ENCODE results near the gene FLT1.

FLT1 gene

GRCh38 chr13:28466151-28466550 is 28.8 kb downstream of the FLT1 start:
- DNase-seq = no peak
- H3K9me3 ChIP-seq (ENCODE audit: control insufficient read depth, low read length) = no peaks in the 10 kb centered on the region
- H3K27me3 ChIP-seq (replicated peaks; ENCODE audit: control insufficient read depth, insufficient read depth, low read length, poor library complexity, severe bottlenecking) = no peaks in the 10 kb centered on the region
- no peak overlapping the region for H3K4me3 ChIP-seq (ENCODE audit: insufficient read depth, low read depth, low read length, poor library complexity, severe bottlenecking)
- H3K36me3 ChIP-seq (ENCODE audit: control insufficient read depth, insufficient read depth, low read length) = no peaks in the 10 kb centered on the region
- H3K4me1 ChIP-seq (ENCODE audit: control insufficient read depth, insufficient read depth, low read length, poor library complexity, severe bottlenecking) = no peaks in the 10 kb centered on the region
- H3K27ac ChIP-seq (ENCODE audit: insufficient read depth, low read length, poor library complexity, severe bottlenecking) = no peak overlapping the region

GRCh38 chr13:28464861-28465460 is 30.0 kb downstream of the FLT1 start:
- DNase-seq = no peak
- no peak overlapping the region for H3K27ac ChIP-seq (ENCODE audit: insufficient read depth, low read length, poor library complexity, severe bottlenecking)
- H3K4me1 ChIP-seq (ENCODE audit: control insufficient read depth, insufficient read depth, low read length, poor library complexity, severe bottlenecking) = no peaks in the 10 kb centered on the region
- H3K27me3 ChIP-seq (replicated peaks; ENCODE audit: control insufficient read depth, insufficient read depth, low read length, poor library complexity, severe bottlenecking) = no peaks in the 10 kb centered on the region
- H3K4me3 ChIP-seq (ENCODE audit: insufficient read depth, low read depth, low read length, poor library complexity, severe bottlenecking) = no peak overlapping the region
- no peaks in the 10 kb centered on the region for H3K9me3 ChIP-seq (ENCODE audit: control insufficient read depth, low read length)
- no peaks in the 10 kb centered on the region for H3K36me3 ChIP-seq (ENCODE audit: control insufficient read depth, insufficient read depth, low read length)

- Histone ChIP-seq H3K9me3 (ENCODE audit: control insufficient read depth, low read length) (no peaks in the 10 kb centered on the region), H3K27ac (ENCODE audit: insufficient read depth, low read length, poor library complexity, severe bottlenecking) (no peak overlapping the region), H3K27me3 (replicated peaks; ENCODE audit: control insufficient read depth, insufficient read depth, low read length, poor library complexity, severe bottlenecking) (no peaks in the 10 kb centered on the region), H3K36me3 (ENCODE audit: control insufficient read depth, insufficient read depth, low read length) (no peaks in the 10 kb centered on the region), H3K4me1 (ENCODE audit: control insufficient read depth, insufficient read depth, low read length, poor library complexity, severe bottlenecking) (no peaks in the 10 kb centered on the region), H3K4me3 (ENCODE audit: insufficient read depth, low read depth, low read length, poor library complexity, severe bottlenecking) (no peak overlapping the region)
- DNase-seq = no peak
Measured at GRCh38 chr13:28463481-28463880, 31.4 kb downstream of the FLT1 start.

GRCh38 chr13:28459911-28460310 is 35.0 kb downstream of the FLT1 start:
- Histone ChIP-seq H3K36me3 (ENCODE audit: control insufficient read depth, insufficient read depth, low read length) (no peaks in the 10 kb centered on the region), H3K4me1 (ENCODE audit: control insufficient read depth, insufficient read depth, low read length, poor library complexity, severe bottlenecking) (no peaks in the 10 kb centered on the region), H3K9me3 (ENCODE audit: control insufficient read depth, low read length) (no peaks in the 10 kb centered on the region), H3K27ac (ENCODE audit: insufficient read depth, low read length, poor library complexity, severe bottlenecking) (no peak overlapping the region), H3K27me3 (replicated peaks; ENCODE audit: control insufficient read depth, insufficient read depth, low read length, poor library complexity, severe bottlenecking) (no peaks in the 10 kb centered on the region), H3K4me3 (ENCODE audit: insufficient read depth, low read depth, low read length, poor library complexity, severe bottlenecking) (no peak overlapping the region)
- no peak for DNase-seq

GRCh38 chr13:28458608-28459007 is 36.3 kb downstream of the FLT1 start:
- Histone ChIP-seq H3K4me3 (ENCODE audit: insufficient read depth, low read depth, low read length, poor library complexity, severe bottlenecking) (no peak overlapping the region), H3K36me3 (ENCODE audit: control insufficient read depth, insufficient read depth, low read length) (no peaks in the 10 kb centered on the region), H3K27me3 (replicated peaks; ENCODE audit: control insufficient read depth, insufficient read depth, low read length, poor library complexity, severe bottlenecking) (no peaks in the 10 kb centered on the region), H3K9me3 (ENCODE audit: control insufficient read depth, low read length) (no peaks in the 10 kb centered on the region), H3K4me1 (ENCODE audit: control insufficient read depth, insufficient read depth, low read length, poor library complexity, severe bottlenecking) (no peaks in the 10 kb centered on the region), H3K27ac (ENCODE audit: insufficient read depth, low read length, poor library complexity, severe bottlenecking) (no peak overlapping the region)
- no peak for DNase-seq

GRCh38 chr13:28458051-28458450 is 36.9 kb downstream of the FLT1 start:
- H3K36me3 ChIP-seq (ENCODE audit: control insufficient read depth, insufficient read depth, low read length) = no peaks in the 10 kb centered on the region
- H3K27ac ChIP-seq (ENCODE audit: insufficient read depth, low read length, poor library complexity, severe bottlenecking) = no peak overlapping the region
- no peaks in the 10 kb centered on the region for H3K27me3 ChIP-seq (replicated peaks; ENCODE audit: control insufficient read depth, insufficient read depth, low read length, poor library complexity, severe bottlenecking)
- no peak for DNase-seq
- H3K9me3 ChIP-seq (ENCODE audit: control insufficient read depth, low read length) = no peaks in the 10 kb centered on the region
- no peak overlapping the region for H3K4me3 ChIP-seq (ENCODE audit: insufficient read depth, low read depth, low read length, poor library complexity, severe bottlenecking)
- H3K4me1 ChIP-seq (ENCODE audit: control insufficient read depth, insufficient read depth, low read length, poor library complexity, severe bottlenecking) = no peaks in the 10 kb centered on the region

- Histone ChIP-seq H3K27ac (ENCODE audit: insufficient read depth, low read length, poor library complexity, severe bottlenecking) (no peak overlapping the region), H3K36me3 (ENCODE audit: control insufficient read depth, insufficient read depth, low read length) (no peaks in the 10 kb centered on the region), H3K9me3 (ENCODE audit: control insufficient read depth, low read length) (no peaks in the 10 kb centered on the region), H3K27me3 (replicated peaks; ENCODE audit: control insufficient read depth, insufficient read depth, low read length, poor library complexity, severe bottlenecking) (no peaks in the 10 kb centered on the region), H3K4me3 (ENCODE audit: insufficient read depth, low read depth, low read length, poor library complexity, severe bottlenecking) (no peak overlapping the region), H3K4me1 (ENCODE audit: control insufficient read depth, insufficient read depth, low read length, poor library complexity, severe bottlenecking) (no peaks in the 10 kb centered on the region)
- DNase-seq = no peak
Measured at GRCh38 chr13:28457521-28457920, 37.4 kb downstream of the FLT1 start.

- H3K9me3 ChIP-seq (ENCODE audit: control insufficient read depth, low read length) = no peaks in the 10 kb centered on the region
- no peak overlapping the region for H3K27ac ChIP-seq (ENCODE audit: insufficient read depth, low read length, poor library complexity, severe bottlenecking)
- H3K4me1 ChIP-seq (ENCODE audit: control insufficient read depth, insufficient read depth, low read length, poor library complexity, severe bottlenecking) = no peaks in the 10 kb centered on the region
- H3K27me3 ChIP-seq (replicated peaks; ENCODE audit: control insufficient read depth, insufficient read depth, low read length, poor library complexity, severe bottlenecking) = no peaks in the 10 kb centered on the region
- DNase-seq = no peak
- H3K36me3 ChIP-seq (ENCODE audit: control insufficient read depth, insufficient read depth, low read length) = no peaks in the 10 kb centered on the region
- H3K4me3 ChIP-seq (ENCODE audit: insufficient read depth, low read depth, low read length, poor library complexity, severe bottlenecking) = no peak overlapping the region
Measured at GRCh38 chr13:28455580-28456194, 39.2 kb downstream of the FLT1 start.

- no peaks in the 10 kb centered on the region for H3K9me3 ChIP-seq (ENCODE audit: control insufficient read depth, low read length)
- DNase-seq = no peak
- H3K4me1 ChIP-seq (ENCODE audit: control insufficient read depth, insufficient read depth, low read length, poor library complexity, severe bottlenecking) = no peaks in the 10 kb centered on the region
- no peak overlapping the region for H3K4me3 ChIP-seq (ENCODE audit: insufficient read depth, low read depth, low read length, poor library complexity, severe bottlenecking)
- H3K27ac ChIP-seq (ENCODE audit: insufficient read depth, low read length, poor library complexity, severe bottlenecking) = no peak overlapping the region
- no peaks in the 10 kb centered on the region for H3K36me3 ChIP-seq (ENCODE audit: control insufficient read depth, insufficient read depth, low read length)
- H3K27me3 ChIP-seq (replicated peaks; ENCODE audit: control insufficient read depth, insufficient read depth, low read length, poor library complexity, severe bottlenecking) = no peaks in the 10 kb centered on the region
Measured at GRCh38 chr13:28452755-28453154, 42.2 kb downstream of the FLT1 start.

- DNase-seq = no peak
Measured at GRCh38 chr13:28451482-28452217, 43.3 kb downstream of the FLT1 start.

More at GRCh38 chr13:28451482-28452217, 43.3 kb downstream of the FLT1 start:
- Histone ChIP-seq H3K4me1 (ENCODE audit: control insufficient read depth, insufficient read depth, low read length, poor library complexity, severe bottlenecking) (no peaks in the 10 kb centered on the region), H3K27ac (ENCODE audit: insufficient read depth, low read length, poor library complexity, severe bottlenecking) (no peak overlapping the region), H3K27me3 (replicated peaks; ENCODE audit: control insufficient read depth, insufficient read depth, low read length, poor library complexity, severe bottlenecking) (no peaks in the 10 kb centered on the region), H3K4me3 (ENCODE audit: insufficient read depth, low read depth, low read length, poor library complexity, severe bottlenecking) (no peak overlapping the region), H3K36me3 (ENCODE audit: control insufficient read depth, insufficient read depth, low read length) (no peaks in the 10 kb centered on the region), H3K9me3 (ENCODE audit: control insufficient read depth, low read length) (no peaks in the 10 kb centered on the region)

Data from effector memory CD4-positive, alpha-beta T cell (primary cell).